NCI-H2171 (cell line): ENCODE measurements around the gene PRIM1.
A peak's percentile ranks its signal among the peaks of the same experiment; 100 is the strongest.
"Not testable (repeated sequence)": the region's sequence is repeated elsewhere in the genome, so short reads cannot be mapped to it uniquely, and the experiment has no call there.

Experiments used
- DNase-seq: peaks from one replicate; lab custom pipeline; 2025; lab: John Stamatoyannopoulos, UW

Gene PRIM1

DNA sequence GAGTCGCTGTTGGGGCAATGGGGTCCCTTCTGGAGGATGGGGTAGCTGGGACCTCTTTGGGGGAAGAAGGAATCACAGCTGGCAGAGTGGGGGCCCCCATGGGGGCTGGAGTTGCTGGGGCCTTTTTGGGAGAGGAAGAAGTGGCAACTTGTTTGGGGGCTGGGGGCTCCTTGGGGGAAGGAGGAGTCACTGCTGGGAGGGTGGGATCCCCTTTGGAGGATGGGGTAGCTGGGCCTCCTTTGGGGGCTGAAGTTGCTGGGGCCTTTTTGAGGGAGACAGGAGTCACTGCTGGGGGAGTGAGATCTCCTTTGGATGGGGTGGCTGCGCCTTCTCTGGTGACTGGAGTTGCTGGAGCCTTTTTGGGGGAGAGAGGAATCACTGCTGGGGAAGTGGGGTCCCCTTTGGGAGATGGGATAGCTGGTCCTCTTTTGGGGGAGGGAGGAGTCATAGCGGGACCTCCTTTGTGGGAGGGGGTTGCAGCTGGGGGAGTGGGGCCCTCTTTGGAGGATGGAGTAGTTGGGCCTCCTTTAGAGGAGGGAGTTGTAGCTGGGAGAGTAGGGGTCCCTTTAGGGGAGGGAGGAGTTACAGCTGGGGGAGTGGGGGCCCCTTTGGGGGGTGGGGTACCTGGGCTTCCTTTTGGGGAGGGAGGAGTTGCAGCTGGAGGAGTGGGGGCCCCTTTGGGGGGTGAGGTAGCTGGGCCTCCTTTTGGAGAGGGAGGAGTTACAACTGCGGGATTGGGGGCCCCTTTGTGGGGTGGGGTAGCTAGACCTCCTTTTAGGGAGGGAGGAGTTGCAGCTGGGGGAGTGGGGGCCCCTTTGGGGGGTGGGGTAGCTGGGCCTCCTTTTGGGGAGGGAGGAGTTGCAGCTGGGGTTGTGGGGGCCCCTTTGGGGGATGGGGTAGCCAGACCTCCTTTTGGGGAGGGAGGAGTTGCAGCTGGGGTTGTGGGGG is 34.9 kb downstream of the PRIM1 start:
- DNase-seq = no peak

DNA sequence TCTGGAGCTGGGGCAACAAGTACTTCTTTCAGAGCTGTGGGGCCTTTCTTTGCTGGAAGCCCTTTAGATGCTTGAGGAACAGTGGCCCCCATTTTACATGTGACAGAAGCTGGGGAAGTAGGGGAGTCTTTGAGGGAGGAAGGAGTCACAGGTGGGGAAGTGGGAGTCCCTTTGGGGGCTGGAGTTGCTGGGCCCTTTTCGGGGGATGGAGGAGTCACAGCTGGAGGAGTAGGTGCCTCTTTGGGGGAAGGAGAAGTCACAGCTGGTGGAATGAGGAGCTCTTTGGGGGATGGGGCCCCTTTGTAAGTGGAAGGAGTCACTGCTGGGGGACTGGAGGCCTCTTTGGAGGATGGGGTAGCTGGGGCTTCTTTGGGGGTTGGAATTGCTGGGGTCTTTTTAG is 35.7 kb downstream of the PRIM1 start:
- DNase-seq = no peak

DNA sequence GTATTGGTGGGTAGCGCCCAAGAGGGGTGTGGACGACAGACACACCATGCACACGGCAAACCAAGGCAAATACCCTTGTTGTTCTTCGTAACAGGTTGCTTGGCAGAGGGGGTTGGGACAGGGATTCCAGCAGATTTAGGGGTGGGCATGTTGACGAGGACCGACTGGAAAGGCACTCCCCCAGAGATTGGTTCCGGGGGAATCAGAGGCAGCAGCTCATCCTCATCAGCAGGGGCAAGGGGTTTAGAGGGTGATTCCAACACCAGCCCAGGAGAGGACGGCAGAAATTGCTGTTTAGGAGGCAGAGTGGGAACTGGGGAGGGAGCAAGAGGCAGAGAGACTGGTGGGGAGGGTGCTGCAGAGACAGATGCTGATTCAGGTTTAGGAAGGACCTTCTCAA is 36.3 kb downstream of the PRIM1 start:
- DNase-seq = no peak

DNA sequence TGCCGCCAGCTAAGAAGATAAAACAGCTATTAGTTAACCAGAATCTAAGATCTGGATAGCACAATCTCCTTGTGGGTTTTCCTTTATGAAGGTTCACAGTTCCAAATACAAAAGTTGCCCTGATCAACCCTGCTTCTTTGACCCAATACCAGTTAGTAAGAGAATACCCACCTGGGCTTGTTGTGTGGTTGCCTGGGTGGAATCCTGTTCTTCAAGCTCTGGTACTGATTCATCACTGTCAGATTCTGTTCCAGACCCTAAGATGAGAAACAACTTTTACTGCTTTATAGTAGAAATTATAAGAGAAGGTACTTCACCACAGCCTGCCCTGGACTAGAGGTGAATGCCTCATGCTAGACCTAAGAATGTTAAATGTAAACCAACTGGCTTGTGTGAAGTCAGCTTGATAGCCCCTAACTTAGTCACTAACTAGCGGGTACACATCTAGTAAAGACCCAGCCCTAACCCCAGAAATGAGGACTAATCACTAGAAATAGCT is 37.6 kb downstream of the PRIM1 start:
- DNase-seq = no peak

DNA sequence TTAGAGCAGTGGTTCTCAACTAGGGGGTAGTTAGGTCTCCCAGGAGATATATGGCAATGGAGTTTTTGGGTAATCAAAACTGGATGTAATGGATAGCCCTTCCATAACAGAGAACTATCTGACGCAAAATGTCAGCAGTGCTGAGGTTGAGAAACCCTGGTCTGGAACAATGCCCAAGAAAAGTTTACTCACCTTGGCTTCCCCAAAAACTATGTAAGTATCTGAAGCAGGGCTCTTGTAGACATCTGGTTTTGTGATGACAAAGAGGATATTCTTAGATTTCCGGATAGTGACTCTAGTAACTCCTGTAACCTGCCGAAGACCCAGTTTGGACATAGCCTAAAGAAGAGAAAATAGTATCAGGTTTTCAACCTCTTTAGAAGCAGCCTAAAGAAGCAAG is 38.8 kb downstream of the PRIM1 start:
- DNase-seq = no peak

DNA sequence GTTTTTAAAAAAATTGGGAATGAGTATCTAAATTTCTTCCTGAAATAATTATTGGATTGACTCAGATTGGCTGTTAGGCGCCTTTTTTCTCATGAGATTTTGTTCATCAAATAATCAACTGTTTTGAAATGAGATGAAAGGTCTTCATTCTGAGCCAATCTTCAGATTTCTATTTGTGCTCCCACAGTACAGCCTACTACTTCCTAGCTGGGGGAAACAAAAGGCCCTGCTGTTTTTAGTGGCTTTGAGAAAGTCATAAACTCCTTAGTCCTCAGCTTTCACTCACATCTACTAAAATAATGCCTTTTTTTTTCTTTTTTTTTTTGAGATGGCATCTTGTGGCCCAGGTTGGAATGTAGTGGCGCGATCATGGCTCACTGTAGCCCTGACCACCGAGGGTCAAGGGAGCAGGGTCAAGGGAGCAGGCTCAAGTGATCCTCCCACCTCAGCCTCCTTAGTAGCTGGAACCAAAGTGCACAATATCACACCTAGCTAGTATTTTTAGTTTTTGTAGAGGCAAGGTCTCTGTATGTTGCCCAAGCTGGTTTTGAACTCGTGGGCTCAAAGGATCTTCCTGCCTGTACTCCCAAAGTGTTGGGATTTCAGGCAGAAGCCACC is 42.3 kb downstream of the PRIM1 start:
- no peak for DNase-seq

DNA sequence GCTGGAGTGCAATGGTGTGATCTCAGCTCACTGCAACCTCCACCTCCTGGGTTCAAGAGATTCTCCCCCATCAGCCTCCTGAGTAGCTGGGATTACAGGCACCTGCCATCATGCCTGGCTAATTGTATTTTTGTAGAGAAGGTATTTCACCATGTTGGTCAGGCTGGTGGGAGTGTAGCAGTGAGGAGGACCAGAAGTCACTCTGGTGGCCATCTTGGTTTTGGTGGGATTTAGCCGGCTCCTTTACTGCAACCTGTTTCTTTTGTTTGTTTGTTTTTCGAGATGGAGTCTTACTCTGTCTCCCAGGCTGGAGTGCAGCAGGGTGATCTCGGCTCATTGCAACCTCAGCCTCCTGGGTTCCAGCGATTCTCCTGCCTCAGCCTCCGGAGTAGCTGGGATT is 47.6 kb downstream of the PRIM1 start:
- DNase-seq = not testable (repeated sequence)

DNA sequence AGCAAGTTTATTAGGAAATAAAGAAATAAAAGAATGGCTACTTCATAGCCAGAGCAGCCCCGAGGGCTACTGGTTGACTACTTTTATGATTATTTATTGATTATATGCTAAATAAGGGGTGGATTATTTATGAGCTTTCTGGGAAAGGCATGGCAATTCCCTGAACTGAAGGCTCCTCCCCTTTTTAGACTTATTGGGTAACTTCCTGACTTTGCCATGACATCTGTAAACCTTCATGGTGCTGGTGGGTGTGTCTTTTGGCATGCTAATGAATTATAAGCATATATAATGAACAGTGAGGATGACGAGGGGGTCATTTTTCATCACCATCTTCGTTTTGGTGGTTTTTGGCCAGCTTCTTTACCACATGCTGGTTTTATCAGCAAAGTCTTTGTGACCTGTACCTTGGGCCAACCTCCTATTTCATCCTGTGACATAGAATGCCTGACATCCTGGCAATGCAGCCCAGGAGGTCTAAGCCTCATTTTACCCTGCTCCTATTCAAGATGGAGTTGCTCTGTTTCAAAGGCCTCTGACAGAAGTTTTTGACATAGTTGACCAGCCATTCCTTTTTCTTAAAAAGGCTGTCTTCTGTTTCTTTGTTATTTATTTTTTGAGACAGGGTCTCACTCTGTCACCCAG is 53.0 kb downstream of the PRIM1 start:
- DNase-seq = no peak

DNA sequence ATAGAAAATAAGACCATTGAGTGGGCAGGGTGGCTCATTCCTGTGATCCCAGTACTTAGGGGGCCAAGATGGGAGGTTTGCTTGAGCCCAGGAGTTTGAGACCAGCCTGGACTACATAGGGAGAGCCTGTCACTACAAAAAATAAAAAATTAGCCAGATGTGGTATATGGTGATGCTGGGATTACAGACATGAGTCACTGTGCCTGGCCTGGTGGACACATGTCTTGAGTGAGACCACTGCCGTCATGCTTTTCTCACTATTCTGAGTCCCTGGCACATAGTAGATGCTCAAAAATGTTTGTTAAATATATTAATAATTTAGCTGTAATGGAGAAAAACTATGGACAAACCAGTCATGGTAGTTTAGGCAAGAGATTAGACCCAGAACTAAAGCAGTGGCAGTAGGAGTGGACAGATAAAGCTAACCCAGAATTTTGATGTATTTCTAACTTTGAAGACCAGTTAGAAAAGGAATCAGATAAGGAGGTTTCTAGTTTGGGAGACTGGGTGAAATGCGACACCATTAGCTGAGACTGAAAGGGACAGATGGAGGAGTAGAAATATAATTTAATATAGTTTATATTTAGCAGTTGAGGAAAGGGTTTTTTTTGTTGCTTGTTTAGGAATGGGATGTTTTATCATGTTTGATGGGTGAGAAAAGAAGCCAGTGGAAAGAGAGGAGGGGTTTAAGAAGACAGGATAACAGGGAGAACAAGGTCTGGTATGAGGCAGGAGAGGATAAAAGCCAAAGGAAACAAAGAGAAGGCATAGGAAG is 56.6 kb downstream of the PRIM1 start:
- no peak for DNase-seq

DNA sequence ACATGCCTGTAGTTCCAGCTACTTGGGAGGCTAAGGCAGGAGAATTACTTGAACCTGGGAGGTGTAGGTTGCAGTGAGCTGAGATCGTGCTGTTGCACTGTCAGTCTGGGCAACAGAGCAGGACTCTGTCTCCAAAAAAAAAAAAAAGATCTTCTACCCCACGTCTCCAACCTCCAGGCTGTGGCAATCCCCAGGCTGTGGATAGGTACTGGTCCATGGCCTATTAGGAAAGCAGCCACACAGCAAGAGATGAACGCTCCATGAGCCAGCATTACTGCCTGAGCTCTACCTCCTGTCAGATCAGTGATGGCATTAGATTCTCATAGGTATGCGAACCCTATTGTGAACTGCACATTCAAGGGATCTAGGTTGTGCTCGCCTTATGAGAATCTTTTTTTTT is 58.0 kb downstream of the PRIM1 start:
- DNase-seq = no peak

DNA sequence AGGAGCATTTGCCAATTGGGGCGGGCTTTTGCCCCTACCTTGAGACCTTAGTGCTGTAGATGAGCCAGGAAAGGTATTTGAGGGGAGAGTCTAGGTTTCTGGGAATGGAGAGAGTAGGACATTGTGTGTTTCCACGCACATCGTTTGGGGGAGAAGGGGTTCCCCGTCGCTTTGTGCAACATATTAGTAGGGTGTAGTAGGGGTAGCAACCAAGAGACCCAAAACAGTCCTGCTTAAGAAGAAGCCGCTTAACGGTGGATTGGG is 63.3 kb downstream of the PRIM1 start:
- no peak for DNase-seq

DNA sequence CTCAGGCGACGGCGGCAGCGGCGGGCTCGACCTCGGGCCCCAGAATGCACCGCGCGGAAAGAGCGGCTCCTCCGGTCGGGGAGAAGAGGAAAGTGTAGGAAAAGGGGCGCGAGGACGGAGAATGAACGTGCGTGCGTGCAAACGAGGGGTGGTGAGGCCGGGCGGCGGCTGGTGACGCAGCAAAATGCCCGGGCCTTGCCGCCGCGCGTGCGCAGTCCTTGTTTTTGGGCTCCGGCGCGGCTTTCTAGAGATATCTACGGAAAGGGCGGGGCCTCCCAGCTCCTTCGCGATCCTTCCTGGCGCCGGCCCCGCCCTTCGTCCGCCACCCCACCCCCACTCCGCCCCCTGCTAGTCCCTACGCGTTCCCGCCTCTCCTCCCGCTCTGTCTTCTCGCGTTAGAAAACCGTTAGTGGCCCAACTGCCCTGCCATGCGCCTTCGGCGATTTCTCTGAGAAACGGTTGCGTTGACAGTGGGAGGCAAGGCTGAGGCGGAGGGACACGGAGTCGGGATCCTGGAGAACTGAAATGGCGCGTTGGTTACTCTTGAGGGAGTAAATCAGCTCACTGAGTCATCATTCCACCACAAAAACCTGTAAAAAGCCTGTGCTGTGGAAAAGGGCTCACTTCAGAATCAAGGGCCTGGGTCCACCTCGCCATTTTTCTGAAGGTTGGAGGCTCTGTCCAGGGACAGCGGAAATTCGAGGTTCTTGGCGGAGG is 63.8 kb downstream of the PRIM1 start, which contains the start of gene PTGES3:
Gene PTGES3, minus strand, starts transcription at position 156 of the 717 bp plus-strand sequence. CDS start 285 bp downstream, outside the sequence.
- peak; percentile 98 for DNase-seq

DNA sequence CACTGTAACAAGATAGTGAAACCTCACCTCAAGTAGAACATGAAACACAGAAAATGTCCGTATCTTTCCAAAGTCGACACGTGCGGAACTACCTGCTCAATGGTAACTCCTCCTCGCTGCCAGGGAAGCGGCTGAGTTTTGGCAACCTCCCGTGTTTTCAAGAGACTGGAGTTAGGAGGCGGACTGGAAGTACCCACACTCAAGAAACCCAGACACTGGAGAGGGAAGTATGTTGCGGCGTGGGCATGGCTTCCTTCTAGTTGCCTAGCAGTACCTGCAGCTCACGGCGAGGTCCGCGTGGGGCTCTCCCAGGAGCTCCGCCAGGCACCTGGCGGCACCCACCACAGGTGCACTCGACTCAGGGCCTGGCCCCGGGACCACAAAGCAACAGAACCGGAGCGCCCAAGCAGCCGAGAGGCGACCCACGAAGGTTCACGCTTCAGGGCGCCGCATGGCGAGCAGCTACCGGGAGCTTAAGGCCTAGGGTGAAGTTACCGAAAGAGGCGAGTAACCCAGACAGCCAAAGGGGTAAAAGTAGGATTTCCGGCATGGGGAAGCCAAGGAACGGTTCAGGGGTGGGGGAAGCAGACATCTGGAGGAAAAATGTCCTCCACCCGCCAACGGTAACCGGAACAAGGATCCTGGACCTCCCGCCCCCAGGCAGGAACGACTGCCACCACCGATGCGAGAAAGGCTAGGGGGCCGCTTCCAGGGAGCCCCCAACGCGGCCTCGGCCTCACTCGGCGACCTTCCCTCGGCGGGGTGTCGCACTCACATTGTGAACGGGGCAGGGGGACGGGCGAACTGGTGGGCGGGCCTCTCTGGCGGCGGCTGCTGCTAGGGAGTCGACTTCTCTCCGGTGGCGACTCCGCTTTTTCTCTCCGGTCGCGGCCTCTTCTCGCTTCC is 64.6 kb downstream of the PRIM1 start:
- peak; percentile 35 for DNase-seq

DNA sequence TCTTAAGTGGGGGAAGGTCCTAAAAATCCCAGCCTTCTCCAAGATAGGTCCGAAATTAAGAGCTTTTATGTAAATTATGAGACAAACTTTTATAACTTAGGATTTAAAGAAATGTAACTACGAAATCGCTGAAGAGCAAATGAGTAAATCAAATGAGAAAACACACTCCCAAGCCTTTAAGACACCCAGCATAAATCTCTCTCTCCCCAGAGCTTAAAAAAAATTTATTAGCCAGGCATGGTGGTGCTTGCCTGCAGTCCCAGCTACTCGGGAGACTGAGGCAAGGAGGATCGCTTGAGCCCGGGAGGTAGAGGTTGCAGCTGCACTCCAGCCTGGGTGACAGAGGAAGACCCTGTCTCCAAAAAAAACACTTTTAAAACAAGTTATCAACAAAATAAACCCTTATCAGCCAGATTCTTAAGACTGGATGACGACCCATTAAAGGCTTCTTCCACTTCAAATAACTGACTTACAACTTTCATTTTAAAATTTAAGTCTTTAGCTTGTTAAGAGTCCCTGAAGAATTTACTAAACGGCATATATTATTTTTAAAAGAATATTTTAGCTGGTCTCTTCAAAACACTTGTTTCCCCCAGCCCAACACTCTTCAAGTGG is 67.3 kb downstream of the PRIM1 start:
- no peak for DNase-seq

DNA sequence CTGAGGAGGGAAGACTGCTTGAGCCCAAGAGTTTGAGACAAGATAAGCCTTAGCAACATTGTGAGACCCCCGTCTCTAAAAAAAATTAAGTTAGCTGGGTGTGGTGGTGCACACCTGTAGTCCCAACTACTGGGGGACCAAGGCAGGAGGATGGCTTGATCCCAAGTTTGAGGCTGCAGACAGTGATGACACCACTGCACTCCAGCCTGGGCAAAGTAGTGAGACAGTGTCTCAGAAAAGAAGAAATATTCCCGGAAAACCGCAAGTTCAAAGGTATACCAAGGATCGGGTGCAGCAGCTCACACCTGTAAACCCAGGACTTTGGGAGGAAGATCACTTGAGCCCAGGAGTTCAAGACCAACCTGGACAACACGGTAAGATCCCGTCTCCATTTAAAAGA is 69.8 kb downstream of the PRIM1 start:
- no peak for DNase-seq
